Lung (tissue), 12 donors: ENCODE measurements around the gene BPIFB3. TPM values are rescaled to one million over a fixed set of nuclear protein-coding genes. Genes with fewer than 3 reads are reported as not detected.
A peak's percentile ranks its signal among the peaks of the same experiment; 100 is the strongest.
"Not testable (repeated sequence)": the region's sequence is repeated elsewhere in the genome, so short reads cannot be mapped to it uniquely, and the experiment has no call there.

Source experiments
- ATAC-seq: fragments of 200-7000 bp; cut with Tn5 transposase; one replicate; pipeline ENCODE4 v1.9.1; 2020; ENCODE audit warnings: moderate number of reproducible peaks; ENCODE audit not compliant: insufficient read depth, low FRiP score
- DNase-seq, 3 donors: peaks; one replicate each; pipeline ENCODE4 v3.0.0-alpha.2; 2013 to 2017
- H3K27ac ChIP-seq, 2 donors: one replicate each; pipeline ENCODE4 v1.5.1; 2013; ENCODE audit warnings: mild to moderate bottlenecking in 2 of 2, moderate library complexity in 2 of 2, control low read depth in 1 of 2, inconsistent platforms in 1 of 2, low read depth in 1 of 2, low read length in 1 of 2
- H3K27me3 ChIP-seq, 3 donors: one replicate each; pipeline ENCODE4 v1.5.1; 2013; ENCODE audit warnings: low read length in 2 of 3; ENCODE audit not compliant: control insufficient read depth in 3 of 3, insufficient read depth in 3 of 3
- H3K36me3 ChIP-seq, 4 donors: one replicate each; pipeline ENCODE4 v1.5.1; 2013; ENCODE audit warnings: low read length in 4 of 4, mild to moderate bottlenecking in 1 of 4, moderate library complexity in 1 of 4; ENCODE audit not compliant: control insufficient read depth in 4 of 4, insufficient read depth in 4 of 4
- H3K4me1 ChIP-seq, 5 donors: one replicate each; pipeline ENCODE4 v1.5.1; 2013; ENCODE audit warnings: low read length in 5 of 5, mild to moderate bottlenecking in 2 of 5, moderate library complexity in 1 of 5; ENCODE audit not compliant: control insufficient read depth in 5 of 5, insufficient read depth in 5 of 5
- H3K4me3 ChIP-seq: one replicate; pipeline ENCODE4 v1.5.1; 2013; ENCODE audit warnings: mild to moderate bottlenecking, control low read depth, moderate library complexity
- H3K9ac ChIP-seq, 2 donors: one replicate each; pipeline ENCODE4 v1.5.1; 2013; ENCODE audit warnings: low read length in 2 of 2, control low read depth in 1 of 2; ENCODE audit not compliant: insufficient read depth in 1 of 2
- H3K9me3 ChIP-seq, 4 donors: one replicate each; pipeline ENCODE4 v1.5.1; 2013; ENCODE audit warnings: low read length in 3 of 4, mild to moderate bottlenecking in 1 of 4, moderate library complexity in 1 of 4; ENCODE audit not compliant: control insufficient read depth in 4 of 4, insufficient read depth in 3 of 4
- WGBS, 2 donors: extraction: QIAGEN DNeasy Blood & Tissue Kit; methylation state at CpG; one replicate each; pipeline ENCODE4 v1.1.7; 2013; 5-methylcytosine and 5-hydroxymethylcytosine counted together
- polyA plus RNA-seq, 2 donors: library from polyadenylated mRNA; stranded (reverse); fragments of 200-250 nt; gene quantifications; one replicate each; pipeline ENCODE4 v1.2.1, GENCODE V29; 2013
- total RNA-seq, 2 donors: library from RNA; depleted of rRNA in 1 of 2; stranded (reverse); fragments of >200 nt in 1 of 2; gene quantifications; one replicate each; pipeline ENCODE4 v1.2.1, GENCODE V29; 2014 to 2021
- TF ChIP-seq, protein P1 (sequence below): IDR thresholded peaks from 2 replicates; pipeline ENCODE4 v1.5.1; 2012; ENCODE audit warnings: mild to moderate bottlenecking; ENCODE audit errors: control extremely low read depth, extremely low read depth
- donor health status: control.
- donor health status: control.
- donor health status: Bipolar disorder and iron deficiency.
- donor health status: healthy.
- donor health status: DM: yes; HTN: yes; CAD: no.

The BPIFB3 gene
- total and polyA plus RNA-seq, 4 donors, result not detected

DNA sequence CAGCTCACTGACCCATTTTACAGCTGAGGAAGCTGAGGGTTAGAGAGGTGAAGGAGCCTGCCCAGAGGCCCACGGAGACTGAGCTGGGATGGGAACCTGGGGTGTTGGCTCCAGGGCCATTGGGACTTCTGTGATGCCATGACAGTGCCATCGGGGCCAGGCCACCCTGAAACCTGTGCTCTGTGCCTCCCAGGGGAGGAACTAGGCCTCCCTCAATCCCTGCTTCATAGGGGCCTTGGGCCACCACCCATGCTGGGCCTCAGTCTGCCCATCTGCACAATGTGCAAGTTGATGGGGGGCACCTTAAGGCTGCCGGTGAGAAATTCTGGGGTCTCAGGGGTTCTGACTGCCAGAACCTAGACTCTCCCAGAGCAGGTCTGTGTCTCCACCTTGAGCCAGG lies 50.6 kb downstream of the BPIFB3 start:
- no peak for DNase-seq
- 91 to 94% methylated on average over 3 of the region's 3 CpGs for WGBS, 2 donors
- Histone ChIP-seq H3K9me3 (peaks cover 0 to 3% (median 0%) of the 10 kb centered on the region in 4 donors), H3K4me1 (no peaks in the 10 kb centered on the region), H3K9ac (no peak overlapping the region), H3K36me3 (no peaks in the 10 kb centered on the region), H3K4me3 (no peak overlapping the region), H3K27me3 (peaks cover 0 to 2% (median 0%) of the 10 kb centered on the region in 3 donors), H3K27ac (no peak overlapping the region)
- no peak for ATAC-seq
- TF ChIP-seq, protein P1, sequence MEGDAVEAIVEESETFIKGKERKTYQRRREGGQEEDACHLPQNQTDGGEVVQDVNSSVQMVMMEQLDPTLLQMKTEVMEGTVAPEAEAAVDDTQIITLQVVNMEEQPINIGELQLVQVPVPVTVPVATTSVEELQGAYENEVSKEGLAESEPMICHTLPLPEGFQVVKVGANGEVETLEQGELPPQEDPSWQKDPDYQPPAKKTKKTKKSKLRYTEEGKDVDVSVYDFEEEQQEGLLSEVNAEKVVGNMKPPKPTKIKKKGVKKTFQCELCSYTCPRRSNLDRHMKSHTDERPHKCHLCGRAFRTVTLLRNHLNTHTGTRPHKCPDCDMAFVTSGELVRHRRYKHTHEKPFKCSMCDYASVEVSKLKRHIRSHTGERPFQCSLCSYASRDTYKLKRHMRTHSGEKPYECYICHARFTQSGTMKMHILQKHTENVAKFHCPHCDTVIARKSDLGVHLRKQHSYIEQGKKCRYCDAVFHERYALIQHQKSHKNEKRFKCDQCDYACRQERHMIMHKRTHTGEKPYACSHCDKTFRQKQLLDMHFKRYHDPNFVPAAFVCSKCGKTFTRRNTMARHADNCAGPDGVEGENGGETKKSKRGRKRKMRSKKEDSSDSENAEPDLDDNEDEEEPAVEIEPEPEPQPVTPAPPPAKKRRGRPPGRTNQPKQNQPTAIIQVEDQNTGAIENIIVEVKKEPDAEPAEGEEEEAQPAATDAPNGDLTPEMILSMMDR, result no peak

DNA sequence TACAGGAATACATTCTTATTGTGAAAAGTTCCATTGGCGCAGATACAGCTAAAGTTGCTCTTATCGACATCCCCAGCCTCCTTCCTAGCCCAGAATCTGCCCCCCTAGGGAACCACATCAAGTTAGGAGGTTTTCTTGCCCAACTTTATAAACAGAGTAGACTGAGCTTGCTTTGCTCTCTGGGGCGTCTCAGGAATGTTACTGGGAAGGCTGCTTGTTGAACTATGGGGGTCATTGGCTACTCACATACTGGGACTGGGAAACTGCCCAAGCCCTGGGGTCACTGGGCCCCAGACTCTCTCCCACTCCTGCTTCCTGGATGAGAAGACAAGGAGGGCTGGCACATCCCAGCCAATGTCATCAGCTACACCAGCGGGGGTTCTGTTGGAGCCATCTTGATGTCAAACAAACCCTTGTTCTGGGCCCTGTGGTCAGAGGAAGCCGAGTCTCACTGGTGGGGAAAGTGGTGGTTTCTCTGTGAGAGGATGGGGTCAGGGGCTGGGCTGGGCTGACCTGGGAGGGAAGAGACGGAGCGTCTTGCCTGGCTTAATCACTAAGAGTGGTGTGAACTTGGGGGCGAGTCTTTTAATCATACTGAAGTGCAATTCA lies 51.7 kb downstream of the BPIFB3 start:
- DNase-seq (no peak), ATAC-seq (no peak)
- H3K27ac ChIP-seq, result no peak overlapping the region
- WGBS, 2 donors, result 78 to 87% methylated on average over 8 of the region's 8 CpGs
- no peak overlapping the region for H3K4me3 ChIP-seq
- H3K27me3 ChIP-seq, result peaks cover 0 to 2% (median 0%) of the 10 kb centered on the region in 3 donors
- H3K9me3 ChIP-seq, result peaks cover 0 to 3% (median 0%) of the 10 kb centered on the region in 4 donors
- H3K36me3 ChIP-seq, result no peaks in the 10 kb centered on the region
- TF ChIP-seq, protein P1, result no peak
- no peaks in the 10 kb centered on the region for H3K4me1 ChIP-seq
- H3K9ac ChIP-seq, result no peak overlapping the region

DNA sequence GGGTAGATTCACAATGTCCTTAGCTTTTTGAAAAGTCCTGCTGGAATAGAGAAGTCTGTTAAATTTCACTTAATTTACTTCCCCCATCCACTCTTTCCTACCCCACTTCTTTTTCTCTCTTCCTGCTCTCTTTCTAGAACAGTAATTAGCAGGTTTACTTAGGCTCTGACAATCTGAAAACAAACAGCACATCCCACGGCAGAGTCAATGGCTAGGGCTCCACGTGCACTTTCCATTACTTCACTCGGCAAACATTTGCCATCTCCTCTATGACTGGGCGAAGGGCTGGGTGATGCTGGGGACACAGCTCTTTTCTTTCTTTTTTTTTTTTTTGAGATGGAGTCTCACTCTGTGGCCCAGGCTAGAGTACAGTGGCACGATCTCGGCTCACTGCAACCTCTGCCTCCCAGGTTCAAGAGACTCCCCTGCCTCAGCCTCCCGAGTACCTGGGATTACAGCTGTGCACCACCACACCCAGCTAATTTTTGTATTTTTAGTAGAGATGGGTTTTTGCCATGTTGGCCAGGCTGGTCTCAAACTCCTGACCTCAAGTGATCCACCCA lies 52.4 kb downstream of the BPIFB3 start:
- H3K36me3 ChIP-seq, H3K9me3 ChIP-seq, H3K9ac ChIP-seq, H3K27ac ChIP-seq, H3K27me3 ChIP-seq, H3K4me3 ChIP-seq, H3K4me1 ChIP-seq: not testable (repeated sequence)
- 72 to 74% methylated on average over 7 of the region's 7 CpGs for WGBS, 2 donors
- DNase-seq, result peak in 1 of 3 donors; percentile 14
- peak; percentile 41 for ATAC-seq

DNA sequence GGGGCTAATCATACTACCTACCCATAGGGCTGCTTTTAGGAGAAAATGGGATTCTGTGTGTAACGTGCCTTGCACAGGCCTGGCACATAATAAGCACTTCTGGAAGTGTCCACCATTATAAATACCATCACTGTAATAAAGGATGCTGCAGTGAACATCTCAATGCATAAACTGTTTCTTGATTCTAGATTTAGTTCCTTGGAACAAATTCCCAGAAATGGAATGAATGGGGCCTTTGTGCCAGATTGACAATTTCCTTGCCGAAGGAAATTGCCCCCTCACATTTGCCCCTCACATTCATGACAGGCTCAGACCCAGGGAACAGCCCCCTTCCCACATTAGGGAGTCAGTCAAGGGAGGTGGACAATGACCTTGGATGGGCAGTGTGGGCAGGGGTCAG lies 55.0 kb downstream of the BPIFB3 start:
- WGBS, 2 donors, result 76 to 81% methylated on average over 2 of the region's 2 CpGs
- H3K4me1 ChIP-seq, result no peaks in the 10 kb centered on the region
- H3K9me3 ChIP-seq, result peaks cover 0 to 3% (median 0%) of the 10 kb centered on the region in 4 donors
- H3K9ac ChIP-seq, result no peak overlapping the region
- ATAC-seq (no peak), DNase-seq (no peak)
- H3K4me3 ChIP-seq, result no peak overlapping the region
- no peak overlapping the region for H3K27ac ChIP-seq
- peaks cover 0 to 2% (median 0%) of the 10 kb centered on the region in 3 donors for H3K27me3 ChIP-seq
- TF ChIP-seq, protein P1, result no peak
- no peaks in the 10 kb centered on the region for H3K36me3 ChIP-seq
